Activated T-helper 1 cell treated with anti-CD3 and anti-CD28 coated beads, Interleukin-12 subunit alpha, Interleukin-12 subunit beta, Interleukin-2, Interleukin-4 antibody, amounts not matched to agents 30 ng/mL and 10 ng/mL and 1 ng/mL, durations not matched to agents 14 hours and 24 hours and 36 hours (primary cell): ENCODE results near the gene PLEKHG4. TPM values are rescaled to one million over a fixed set of nuclear protein-coding genes. Genes with fewer than 3 reads are reported as not detected.
A peak's percentile ranks its signal among the peaks of the same experiment; 100 is the strongest.

Experiments
- DNase-seq: peaks from one replicate; pipeline ENCODE4 v3.0.0; 2021; ENCODE audit warnings: low spot score
- H3K27ac Mint-ChIP-seq: one replicate; pipeline ENCODE4 v1.8.0; 2021; ENCODE audit warnings: mild to moderate bottlenecking, mixed read lengths
- H3K27me3 Mint-ChIP-seq: one replicate; pipeline ENCODE4 v1.8.0; 2022; ENCODE audit warnings: mild to moderate bottlenecking, moderate library complexity, mixed read lengths; ENCODE audit not compliant: insufficient read depth
- H3K36me3 Mint-ChIP-seq: one replicate; pipeline ENCODE4 v1.8.0; 2021; ENCODE audit warnings: low read depth, mixed read lengths
- H3K4me1 Mint-ChIP-seq: one replicate; pipeline ENCODE4 v1.8.0; 2021; ENCODE audit warnings: low read depth, mixed read lengths
- H3K4me3 Mint-ChIP-seq: one replicate; pipeline ENCODE4 v1.8.0; 2021; ENCODE audit warnings: mild to moderate bottlenecking, moderate library complexity, mixed read lengths
- H3K9me3 Mint-ChIP-seq: one replicate; pipeline ENCODE4 v1.8.0; 2021; ENCODE audit warnings: mixed read lengths
- intact Hi-C: fragments of 100-400 bp; cut with micrococcal nuclease; formaldehyde crosslinking; loops from one replicate; pipeline ENCODE4 v1.15.1; 2024
- total RNA-seq: library from RNA; stranded (reverse); gene quantifications from 2 replicates; pipeline ENCODE4 v1.2.3, GENCODE V29; 2022

The PLEKHG4 gene
- total RNA-seq, 1 donor from 2014 or later, result 42.3 TPM

- intact Hi-C loops, result loop anchor here (1.0 to 10.0 kb wide), 5 partner anchors 221 to 1076 kb away; partner anchors contain the start of genes CBFB, CTCF and NFATC3
- peak; percentile 40 for DNase-seq
- Mint-ChIP-seq H3K4me1 (peaks cover 44% of the 10 kb centered on the region), H3K4me3 (peak within 1 kb of the TSS; percentile 85), H3K36me3 (no peaks in the 10 kb centered on the region), H3K9me3 (no peaks in the 10 kb centered on the region), H3K27ac (peak within 1 kb of the TSS; percentile 87), H3K27me3 (peaks cover 6% of the 10 kb centered on the region)
Observed at GRCh38 chr16:67248401-67249177, 30.7 kb upstream of the PLEKHG4 start, which contains the start of gene SLC9A5. Gene SLC9A5, plus strand, starts transcription at chr16:67248979. Its CDS starts 36 bp downstream, at chr16:67249015.

GRCh38 chr16:67249178-67250044, 29.9 kb upstream of the PLEKHG4 start:
- no peaks in the 10 kb centered on the region for H3K9me3 Mint-ChIP-seq

GRCh38 chr16:67250045-67250327, 29.3 kb upstream of the PLEKHG4 start:
- Mint-ChIP-seq H3K4me3 (peak overlapping the region; percentile 78), H3K4me1 (peaks cover 30% of the 10 kb centered on the region), H3K9me3 (no peaks in the 10 kb centered on the region), H3K27ac (peak overlapping the region; percentile 65), H3K36me3 (no peaks in the 10 kb centered on the region), H3K27me3 (peaks cover 6% of the 10 kb centered on the region)
- DNase-seq, result no peak
- intact Hi-C loops, result no loop called here

More at GRCh38 chr16:67249178-67250044, 29.9 kb upstream of the PLEKHG4 start:
- DNase-seq, result no peak
- Mint-ChIP-seq H3K4me1 (peaks cover 36% of the 10 kb centered on the region), H3K27me3 (peaks cover 6% of the 10 kb centered on the region), H3K36me3 (no peaks in the 10 kb centered on the region), H3K4me3 (peak overlapping the region; percentile 78), H3K27ac (peak overlapping the region; percentile 65)
- intact Hi-C loops, result loop anchor here (5.0 to 10.0 kb wide), 4 partner anchors 222 to 1075 kb away; partner anchors contain the start of genes CBFB, CTCF and NFATC3

GRCh38 chr16:67252609-67253497, 26.5 kb upstream of the PLEKHG4 start:
- Mint-ChIP-seq H3K4me3 (no peak overlapping the region), H3K4me1 (peaks cover 20% of the 10 kb centered on the region), H3K27me3 (peaks cover 6% of the 10 kb centered on the region), H3K9me3 (no peaks in the 10 kb centered on the region), H3K27ac (no peak overlapping the region), H3K36me3 (no peaks in the 10 kb centered on the region)
- no peak for DNase-seq
- intact Hi-C loops, result no loop called here

- no peak overlapping the region for H3K4me3 Mint-ChIP-seq
- H3K9me3 Mint-ChIP-seq, result no peaks in the 10 kb centered on the region
- intact Hi-C loops, result no loop called here
- H3K27me3 Mint-ChIP-seq, result peaks cover 2% of the 10 kb centered on the region
- H3K4me1 Mint-ChIP-seq, result peaks cover 4% of the 10 kb centered on the region
- DNase-seq, result no peak
- H3K27ac Mint-ChIP-seq, result no peak overlapping the region
- no peaks in the 10 kb centered on the region for H3K36me3 Mint-ChIP-seq
Observed at GRCh38 chr16:67254801-67255552, 24.4 kb upstream of the PLEKHG4 start.

- no peaks in the 10 kb centered on the region for H3K36me3 Mint-ChIP-seq
- no peaks in the 10 kb centered on the region for H3K9me3 Mint-ChIP-seq
- H3K27ac Mint-ChIP-seq, result no peak overlapping the region
Observed at GRCh38 chr16:67255553-67256221, 23.6 kb upstream of the PLEKHG4 start.

GRCh38 chr16:67256701-67257230, 22.6 kb upstream of the PLEKHG4 start:
- no peak overlapping the region for H3K4me3 Mint-ChIP-seq
- H3K27ac Mint-ChIP-seq, result no peak overlapping the region
- no peaks in the 10 kb centered on the region for H3K9me3 Mint-ChIP-seq
- no peak for DNase-seq
- H3K36me3 Mint-ChIP-seq, result no peaks in the 10 kb centered on the region
- peaks cover 3% of the 10 kb centered on the region for H3K27me3 Mint-ChIP-seq
- intact Hi-C loops, result no loop called here
- H3K4me1 Mint-ChIP-seq, result no peaks in the 10 kb centered on the region

More at GRCh38 chr16:67255553-67256221, 23.6 kb upstream of the PLEKHG4 start:
- Mint-ChIP-seq H3K27me3 (peaks cover 3% of the 10 kb centered on the region), H3K4me3 (no peak overlapping the region), H3K4me1 (no peaks in the 10 kb centered on the region)
- no peak for DNase-seq
- intact Hi-C loops, result no loop called here

- Mint-ChIP-seq H3K27ac (no peak overlapping the region), H3K9me3 (no peaks in the 10 kb centered on the region), H3K27me3 (peaks cover 3% of the 10 kb centered on the region), H3K36me3 (no peaks in the 10 kb centered on the region), H3K4me3 (no peak overlapping the region), H3K4me1 (no peaks in the 10 kb centered on the region)
- no peak for DNase-seq
- intact Hi-C loops, result no loop called here
Observed at GRCh38 chr16:67257486-67258160, 21.7 kb upstream of the PLEKHG4 start.

GRCh38 chr16:67258161-67258835, 21.0 kb upstream of the PLEKHG4 start:
- Mint-ChIP-seq H3K4me1 (no peaks in the 10 kb centered on the region), H3K27ac (no peak overlapping the region), H3K27me3 (peaks cover 5% of the 10 kb centered on the region), H3K36me3 (no peaks in the 10 kb centered on the region), H3K4me3 (no peak overlapping the region), H3K9me3 (no peaks in the 10 kb centered on the region)
- DNase-seq, result no peak
- intact Hi-C loops, result no loop called here

- intact Hi-C loops, result loop anchor here (1.0 to 2.0 kb wide), 5 partner anchors 79 to 206 kb away; partner anchors contain the start of gene ZDHHC1
- no peak for DNase-seq
- Mint-ChIP-seq H3K27me3 (peaks cover 5% of the 10 kb centered on the region), H3K36me3 (no peaks in the 10 kb centered on the region), H3K9me3 (no peaks in the 10 kb centered on the region), H3K4me3 (no peak overlapping the region), H3K27ac (no peak overlapping the region), H3K4me1 (no peaks in the 10 kb centered on the region)
Observed at GRCh38 chr16:67259705-67260104, 19.6 kb upstream of the PLEKHG4 start.
